K562 (cell line): ENCODE measurements around the gene WWOX. TPM values are rescaled to one million over a fixed set of nuclear protein-coding genes. Genes with fewer than 3 reads are reported as not detected.

Experiments used
- ATF3 ChIP-seq, 2 experiments: fragments of 450-650 bp in 1 of 2; sonication (generic) in 1 of 2; formaldehyde crosslinking in 1 of 2; IDR thresholded peaks in 1 of 2; conservative IDR thresholded peaks in 1 of 2; 2 replicates each; pipeline versions ENCODE4 v1.6.1 to v1.8.1; 2016 to 2023; ENCODE audit warnings: mild to moderate bottlenecking in 2 of 2, moderate library complexity in 2 of 2, inconsistent platforms in 1 of 2, missing genetic modification reagents in 1 of 2
- DPF2 ChIP-seq: fragments of 450-650 bp; IDR thresholded peaks from 2 replicates; pipeline ENCODE4 v1.6.1; 2016
- L3MBTL2 ChIP-seq: fragments of 450-650 bp; IDR thresholded peaks from 2 replicates; pipeline ENCODE4 v1.6.1; 2016; ENCODE audit warnings: mild to moderate bottlenecking, moderate library complexity
- NFRKB ChIP-seq: fragments of 450-650 bp; IDR thresholded peaks from 2 replicates; pipeline ENCODE4 v1.6.1; 2016; ENCODE audit warnings: low read depth
- TBL1XR1 ChIP-seq, 2 experiments: IDR thresholded peaks; 2 replicates each; pipeline ENCODE4 v1.6.1; 2012; ENCODE audit warnings: improper control_type of control experiment in 2 of 2, low read length in 2 of 2, mild to moderate bottlenecking in 1 of 2
- ZBTB12 ChIP-seq: fragments of 250-450 bp; sonication (Bioruptor Pico); IDR thresholded peaks from 2 replicates; pipeline ENCODE4 v1.4.0; 2020
- ZBTB43 ChIP-seq: sonication (generic); formaldehyde crosslinking; IDR thresholded peaks from 2 replicates; pipeline ENCODE4 v1.8.0; 2023; ENCODE audit warnings: mild to moderate bottlenecking, missing genetic modification reagents
- polyA plus RNA-seq, 8 experiments: library from polyadenylated mRNA; depleted of rRNA in 4 of 8; stranded (reverse) in 5 of 8; unstranded in 3 of 8; fragments of >200 nt; fragmentation: Nextera tagmentation in 2 of 8; fragmentation: Illumina TruSeq in 1 of 8; extraction: Ambion mirVana in 2 of 8; extraction: Trizol in 1 of 8; gene quantifications; 2 replicates each; pipeline versions ENCODE4 v1.2.1 to v1.2.3, GENCODE V29; 2011 to 2014; ENCODE audit warnings: inconsistent platforms in 1 of 8, missing spikeins in 1 of 8
- total RNA-seq, 7 experiments: library from RNA; depleted of rRNA in 6 of 7; stranded (reverse); fragments of >200 nt in 6 of 7; fragmentation: Illumina TruSeq in 2 of 7; extraction: Trizol in 2 of 7; gene quantifications; 2 replicates each; pipeline versions ENCODE4 v1.2.1 to v1.2.3, GENCODE V29; 2011 to 2021; ENCODE audit warnings: low replicate concordance in 1 of 7
- TF ChIP-seq, protein P1 (sequence below), 2 experiments: IDR thresholded peaks; 2 replicates each; pipeline ENCODE4 v1.6.1; 2012; ENCODE audit warnings: improper control_type of control experiment in 2 of 2, low read depth in 2 of 2, low read length in 2 of 2, borderline replicate concordance in 1 of 2

The WWOX gene
- total and polyA plus RNA-seq, 9 of the 15 experiments (the other 6 are each of a cell fraction or from before 2014, with no cell fraction given), result 1.6 to 22.7 (median 8.1) TPM

DNA sequence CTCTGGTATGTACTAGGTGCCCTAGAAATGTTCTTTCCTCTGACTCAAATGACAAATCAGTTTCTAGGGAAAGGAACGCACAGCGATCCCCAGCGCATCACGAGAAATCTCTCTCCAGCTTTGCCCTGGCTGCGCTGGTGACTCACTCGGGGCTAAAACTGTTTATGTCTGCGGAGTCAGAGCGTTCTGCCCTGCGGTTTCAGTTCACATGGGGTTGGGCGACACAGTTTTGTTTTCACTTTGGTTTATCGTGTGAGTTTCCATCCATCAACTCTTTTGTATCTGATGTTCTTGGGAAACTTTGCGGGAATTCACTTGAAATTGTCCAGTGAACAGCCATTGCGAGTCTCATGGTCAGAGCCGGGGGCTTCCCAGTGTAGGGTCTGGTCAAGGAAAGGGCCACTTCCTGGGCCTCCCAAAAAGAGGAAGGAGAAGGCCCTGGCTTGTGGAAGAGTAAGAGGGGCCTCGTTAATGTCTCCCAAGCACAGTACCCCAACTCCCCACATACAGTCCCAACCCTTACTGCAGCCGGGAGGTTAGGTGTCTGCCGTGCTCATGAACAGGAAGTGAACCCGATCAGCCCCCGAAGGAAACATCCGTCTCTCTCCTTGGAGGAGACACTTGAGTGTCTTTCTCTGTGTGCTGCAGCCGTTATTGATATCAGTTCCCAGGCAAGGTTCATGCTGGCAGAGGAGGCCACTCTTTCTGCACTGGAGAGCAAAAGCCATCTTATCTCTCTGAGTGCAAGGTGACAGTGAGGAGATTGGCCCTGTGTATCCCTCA lies 643.2 kb downstream of the WWOX start (continued):
- TF ChIP-seq, protein P1, sequence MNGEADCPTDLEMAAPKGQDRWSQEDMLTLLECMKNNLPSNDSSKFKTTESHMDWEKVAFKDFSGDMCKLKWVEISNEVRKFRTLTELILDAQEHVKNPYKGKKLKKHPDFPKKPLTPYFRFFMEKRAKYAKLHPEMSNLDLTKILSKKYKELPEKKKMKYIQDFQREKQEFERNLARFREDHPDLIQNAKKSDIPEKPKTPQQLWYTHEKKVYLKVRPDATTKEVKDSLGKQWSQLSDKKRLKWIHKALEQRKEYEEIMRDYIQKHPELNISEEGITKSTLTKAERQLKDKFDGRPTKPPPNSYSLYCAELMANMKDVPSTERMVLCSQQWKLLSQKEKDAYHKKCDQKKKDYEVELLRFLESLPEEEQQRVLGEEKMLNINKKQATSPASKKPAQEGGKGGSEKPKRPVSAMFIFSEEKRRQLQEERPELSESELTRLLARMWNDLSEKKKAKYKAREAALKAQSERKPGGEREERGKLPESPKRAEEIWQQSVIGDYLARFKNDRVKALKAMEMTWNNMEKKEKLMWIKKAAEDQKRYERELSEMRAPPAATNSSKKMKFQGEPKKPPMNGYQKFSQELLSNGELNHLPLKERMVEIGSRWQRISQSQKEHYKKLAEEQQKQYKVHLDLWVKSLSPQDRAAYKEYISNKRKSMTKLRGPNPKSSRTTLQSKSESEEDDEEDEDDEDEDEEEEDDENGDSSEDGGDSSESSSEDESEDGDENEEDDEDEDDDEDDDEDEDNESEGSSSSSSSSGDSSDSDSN (IDR thresholded peaks at IDR 0.05; ENCODE audit: borderline replicate concordance in 1 of 2, low read depth in 2 of 2, low read length in 2 of 2), result peak; percentile 85 to 94; a peak in 3 of 4 replicates
- TF ChIP-seq NFRKB (peak; percentile 32; the same call in 1 of the 2 replicates), L3MBTL2 (peak; percentile 34), ZBTB43 (no peak), TBL1XR1 (IDR thresholded peaks at IDR 0.05; ENCODE audit: low read length in 2 of 2) (0 out of 4 replicates have a peak, but pooled peaks of 1 of the 2 experiments have one; percentile 14), DPF2 (peak; percentile 48; the same call in 1 of the 2 replicates), ZBTB12 (no peak), ATF3 (IDR thresholded peaks at IDR 0.05) (peak; percentile 78), ATF3 (CRISPR knock-in tag; conservative IDR thresholded peaks at IDR 0.05) (no peak)
